ENCODE measurements around the gene VAC14. TPM values are rescaled to one million over a fixed set of nuclear protein-coding genes. Genes with fewer than 3 reads are reported as not detected.

VAC14 gene
- total RNA-seq, 4 donors from 2014 or later = 31.1 to 47.0 (median 37.0) TPM

GRCh38 chr16:70665806-70666735, 134.9 kb downstream of the VAC14 start:
- 83% methylated on average over 22 of the region's 22 CpGs for WGBS
- Histone ChIP-seq H3K27me3 (no peaks in the 10 kb centered on the region), H3K4me1 (peaks cover 9 to 27% (median 27%) of the 10 kb centered on the region in 4 donors), H3K9me3 (no peaks in the 10 kb centered on the region), H3K27ac (replicated peaks in 1 of 4) (no peak overlapping the region), H3K4me3 (no peak overlapping the region), H3K36me3 (peaks cover 62 to 91% (median 78%) of the 10 kb centered on the region in 4 donors)
- TF ChIP-seq EP300 (IDR thresholded peaks at IDR 0.05) (no peak), POLR2AphosphoS5 (IDR thresholded peaks at IDR 0.05) (no peak), POLR2A (IDR thresholded peaks at IDR 0.05; ENCODE audit: low read depth) (no peak), CTCF (IDR thresholded peaks at IDR 0.05) (no peak)
- DNase-seq (ENCODE audit: extremely low spot score) = no peak
- intact Hi-C loops (cut with DNase I) = no loop called here

GRCh38 chr16:70665113-70665694, 135.8 kb downstream of the VAC14 start:
- Histone ChIP-seq H3K4me3 (no peak overlapping the region), H3K4me1 (peaks cover 9 to 36% (median 35%) of the 10 kb centered on the region in 4 donors), H3K9me3 (no peaks in the 10 kb centered on the region), H3K36me3 (peaks cover 54 to 83% (median 70%) of the 10 kb centered on the region in 4 donors), H3K27me3 (no peaks in the 10 kb centered on the region), H3K27ac (replicated peaks in 1 of 4) (no peak overlapping the region)
- TF ChIP-seq POLR2AphosphoS5 (IDR thresholded peaks at IDR 0.05) (no peak), EP300 (IDR thresholded peaks at IDR 0.05) (no peak), POLR2A (IDR thresholded peaks at IDR 0.05; ENCODE audit: low read depth) (no peak), CTCF (IDR thresholded peaks at IDR 0.05) (no peak)
- intact Hi-C loops (cut with DNase I) = no loop called here
- DNase-seq (ENCODE audit: extremely low spot score) = no peak
- WGBS = 90% methylated on average over 13 of the region's 14 CpGs

GRCh38 chr16:70664325-70665112, 136.4 kb downstream of the VAC14 start:
- no peak for DNase-seq (ENCODE audit: extremely low spot score)
- intact Hi-C loops (cut with DNase I) = no loop called here
- WGBS = no CpG with 5 or more reads among the region's 39 CpGs
- Histone ChIP-seq H3K4me3 (no peak overlapping the region), H3K36me3 (peaks cover 47 to 76% (median 63%) of the 10 kb centered on the region in 4 donors), H3K27me3 (no peaks in the 10 kb centered on the region), H3K27ac (replicated peaks in 1 of 4) (no peak overlapping the region), H3K4me1 (peaks cover 9 to 36% (median 35%) of the 10 kb centered on the region in 4 donors), H3K9me3 (no peaks in the 10 kb centered on the region)
- TF ChIP-seq CTCF (IDR thresholded peaks at IDR 0.05) (no peak), POLR2A (IDR thresholded peaks at IDR 0.05; ENCODE audit: low read depth) (no peak), EP300 (IDR thresholded peaks at IDR 0.05) (no peak), POLR2AphosphoS5 (IDR thresholded peaks at IDR 0.05) (no peak)

- Histone ChIP-seq H3K27me3 (no peaks in the 10 kb centered on the region), H3K27ac (replicated peaks in 1 of 4) (peak overlapping the region; percentile 60 to 71 (median 66)), H3K4me1 (peaks cover 9 to 36% (median 35%) of the 10 kb centered on the region in 4 donors), H3K4me3 (no peak overlapping the region), H3K9me3 (no peaks in the 10 kb centered on the region), H3K36me3 (peaks cover 39 to 68% (median 55%) of the 10 kb centered on the region in 4 donors)
- TF ChIP-seq POLR2AphosphoS5 (IDR thresholded peaks at IDR 0.05) (no peak), EP300 (IDR thresholded peaks at IDR 0.05) (no peak), POLR2A (IDR thresholded peaks at IDR 0.05; ENCODE audit: low read depth) (no peak), CTCF (IDR thresholded peaks at IDR 0.05) (no peak)
- no peak for DNase-seq (ENCODE audit: extremely low spot score)
- WGBS = 100% methylated on average over 2 of the region's 56 CpGs
- intact Hi-C loops (cut with DNase I) = no loop called here
Observed at GRCh38 chr16:70663524-70664324, 137.2 kb downstream of the VAC14 start.

Measured in esophagus muscularis mucosa (tissue), 4 donors.